Activated naive CD8-positive, alpha-beta T cell treated with anti-CD3 and anti-CD28 coated beads, Interleukin-2, amount 50 U/mL, for 24 hours (primary cell): Measurements from ENCODE around the gene RAB11B.
A peak's percentile ranks its signal among the peaks of the same experiment; 100 is the strongest.
"Not testable (repeated sequence)": the region's sequence is repeated elsewhere in the genome, so short reads cannot be mapped to it uniquely, and the experiment has no call there.

ENCODE experiments used
- ATAC-seq: fragments of 150-1000 bp; cut with Tn5 transposase; one replicate; pipeline ENCODE4 v1.10.0; 2021
- DNase-seq: peaks from one replicate; pipeline ENCODE4 v3.0.0; 2021
- H3K27ac Mint-ChIP-seq: one replicate; pipeline ENCODE4 v1.8.0; 2021; ENCODE audit warnings: mild to moderate bottlenecking, mixed read lengths
- H3K27me3 Mint-ChIP-seq: one replicate; pipeline ENCODE4 v1.8.0; 2021; ENCODE audit warnings: mixed read lengths
- H3K36me3 Mint-ChIP-seq: one replicate; pipeline ENCODE4 v1.8.0; 2021; ENCODE audit warnings: low read depth, mixed read lengths
- H3K4me1 Mint-ChIP-seq: one replicate; pipeline ENCODE4 v1.8.0; 2021; ENCODE audit warnings: mixed read lengths
- H3K4me3 Mint-ChIP-seq: one replicate; pipeline ENCODE4 v1.8.0; 2021; ENCODE audit warnings: mild to moderate bottlenecking, moderate library complexity, mixed read lengths
- H3K9me3 Mint-ChIP-seq: one replicate; pipeline ENCODE4 v1.8.0; 2021; ENCODE audit warnings: mixed read lengths

The RAB11B gene

DNA sequence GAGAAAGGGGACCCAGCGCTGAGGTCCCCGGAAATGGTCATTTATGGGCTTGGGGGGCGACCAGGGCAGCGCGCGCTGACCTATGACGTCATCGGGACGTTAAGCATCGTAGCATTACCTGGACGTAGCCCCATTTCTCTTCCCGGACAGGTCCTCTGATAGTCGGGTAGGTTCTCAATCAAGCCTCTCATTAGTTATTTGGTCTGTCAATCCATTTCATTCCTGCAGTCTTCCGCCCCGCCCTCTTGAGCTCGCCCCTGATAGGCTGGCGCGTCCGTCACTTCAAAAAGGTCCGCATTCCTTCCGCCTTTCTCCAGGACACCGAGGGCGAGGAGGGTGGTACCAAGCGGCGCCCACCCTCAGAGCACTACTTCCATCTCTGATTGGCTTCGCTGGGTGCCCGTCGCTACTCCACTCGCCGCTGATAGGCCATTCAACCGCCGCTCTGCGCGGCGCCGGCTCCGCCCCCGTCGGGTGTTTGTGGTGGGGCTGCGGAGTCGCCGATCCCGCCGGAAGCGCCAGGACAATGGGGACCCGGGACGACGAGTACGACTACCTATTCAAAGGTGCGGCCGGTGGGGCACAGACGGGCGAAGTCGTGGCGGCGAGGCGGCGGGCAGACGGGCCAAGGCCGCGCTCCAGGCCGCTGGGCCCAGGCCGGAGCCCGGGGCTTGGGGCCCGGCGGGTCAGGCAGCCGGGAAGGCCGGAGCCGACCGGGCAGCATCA, at the start of gene RAB11B:
Gene RAB11B (plus strand): TSS at position 470 of the 726 bp plus-strand sequence. CDS start 57 bp downstream, at position 527.
- ATAC-seq = peak; percentile 97
- no peaks in the 10 kb centered on the region for H3K27me3 Mint-ChIP-seq
- peak; percentile 97 for DNase-seq
- H3K4me1 Mint-ChIP-seq = peaks cover 36% of the 10 kb centered on the region
- peak within 1 kb of the TSS; percentile 89 for H3K4me3 Mint-ChIP-seq
- peak within 1 kb of the TSS; percentile 87 for H3K27ac Mint-ChIP-seq
- peaks cover 9% of the 10 kb centered on the region for H3K9me3 Mint-ChIP-seq
- peaks cover 3% of the 10 kb centered on the region for H3K36me3 Mint-ChIP-seq

DNA sequence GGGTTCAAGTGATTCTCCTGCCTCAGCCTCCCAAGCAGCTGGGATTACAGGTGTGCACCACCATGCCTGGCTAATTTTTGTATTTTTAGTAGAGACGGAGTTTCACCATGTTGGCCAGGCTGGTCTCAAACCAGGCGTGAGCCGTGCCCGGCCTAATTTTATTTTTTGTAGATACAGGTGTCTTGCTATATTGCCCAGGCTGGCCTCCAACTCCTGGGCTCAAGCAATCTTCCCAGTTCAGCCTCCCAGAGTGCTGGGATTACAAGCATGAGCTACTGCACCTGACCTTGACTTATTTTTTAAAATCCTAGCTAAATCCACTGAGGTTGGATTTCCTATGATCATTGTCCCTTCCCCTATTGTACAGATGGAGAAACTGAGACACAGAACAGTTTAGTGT, 48.7 kb upstream of the RAB11B start:
- DNase-seq, H3K4me1 Mint-ChIP-seq, H3K4me3 Mint-ChIP-seq, ATAC-seq, H3K27ac Mint-ChIP-seq, H3K9me3 Mint-ChIP-seq, H3K36me3 Mint-ChIP-seq: not testable (repeated sequence)
- peaks cover 45% of the 10 kb centered on the region for H3K27me3 Mint-ChIP-seq

DNA sequence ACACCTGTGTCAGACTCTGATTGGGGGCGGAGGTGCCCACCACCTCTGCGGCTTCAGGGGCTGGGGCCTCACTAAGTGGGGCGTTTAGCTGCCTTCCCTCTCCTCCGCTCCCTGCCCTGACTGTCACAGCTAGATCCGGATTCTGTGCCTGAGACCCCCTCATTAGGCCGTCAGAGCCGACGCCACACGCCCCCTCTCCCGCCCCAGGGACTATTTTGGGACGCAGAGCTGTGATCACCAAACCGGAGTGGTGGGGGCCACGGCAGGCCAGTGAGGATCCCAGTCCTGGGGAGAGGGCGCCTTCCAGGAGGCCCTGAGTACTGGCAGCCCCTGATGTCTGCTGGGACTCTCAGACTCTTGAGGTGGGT, 47.9 kb upstream of the RAB11B start:
- no peak for DNase-seq
- peaks cover 3% of the 10 kb centered on the region for H3K4me1 Mint-ChIP-seq
- H3K9me3 Mint-ChIP-seq = no peaks in the 10 kb centered on the region
- no peaks in the 10 kb centered on the region for H3K36me3 Mint-ChIP-seq
- no peak for ATAC-seq
- H3K27me3 Mint-ChIP-seq = peaks cover 42% of the 10 kb centered on the region
- no peak overlapping the region for H3K4me3 Mint-ChIP-seq
- no peak overlapping the region for H3K27ac Mint-ChIP-seq

GRCh38 chr19:8342684-8343482, 47.3 kb upstream of the RAB11B start, which contains the start of gene KANK3:
Gene KANK3, minus strand, starts transcription at chr19:8343262. Its CDS starts 5,434 bp downstream, at chr19:8337828.
- ATAC-seq = peak; percentile 100
- peaks cover 36% of the 10 kb centered on the region for H3K27me3 Mint-ChIP-seq
- H3K36me3 Mint-ChIP-seq = no peaks in the 10 kb centered on the region
- peaks cover 3% of the 10 kb centered on the region for H3K4me1 Mint-ChIP-seq
- peak within 1 kb of the TSS; percentile 68 for H3K4me3 Mint-ChIP-seq
- DNase-seq = peak; percentile 97
- H3K9me3 Mint-ChIP-seq = no peaks in the 10 kb centered on the region
- H3K27ac Mint-ChIP-seq = peak within 1 kb of the TSS; percentile 35

DNA sequence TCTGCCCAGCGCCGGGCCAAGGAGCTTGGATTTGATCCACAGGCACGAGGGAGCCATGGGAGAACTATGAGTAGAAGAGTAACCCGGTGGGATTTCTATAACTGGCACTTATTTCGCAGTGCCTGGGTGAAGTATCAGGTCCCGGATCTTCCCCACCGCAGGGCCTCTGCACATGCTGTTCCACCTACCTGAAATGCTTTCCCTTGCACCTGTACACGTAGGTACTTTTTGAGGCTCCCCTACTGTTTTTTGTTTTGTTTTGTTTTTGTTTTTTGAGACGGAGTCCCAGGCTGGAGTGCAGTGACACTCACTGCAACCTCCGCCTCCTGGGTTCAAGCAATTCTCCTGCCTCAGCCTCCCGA, 46.7 kb upstream of the RAB11B start:
- H3K9me3 Mint-ChIP-seq = no peaks in the 10 kb centered on the region
- peaks cover 3% of the 10 kb centered on the region for H3K4me1 Mint-ChIP-seq
- no peak for DNase-seq
- ATAC-seq = no peak
- H3K4me3 Mint-ChIP-seq = peak overlapping the region; percentile 68
- H3K27me3 Mint-ChIP-seq = peaks cover 31% of the 10 kb centered on the region
- H3K36me3 Mint-ChIP-seq = no peaks in the 10 kb centered on the region
- H3K27ac Mint-ChIP-seq = peak overlapping the region; percentile 35

- H3K9me3 Mint-ChIP-seq, ATAC-seq, H3K27ac Mint-ChIP-seq, DNase-seq, H3K4me1 Mint-ChIP-seq, H3K36me3 Mint-ChIP-seq, H3K4me3 Mint-ChIP-seq: not testable (repeated sequence)
- peaks cover 22% of the 10 kb centered on the region for H3K27me3 Mint-ChIP-seq
These were observed 40.4 kb upstream of the RAB11B start for GRCh38 chr19:8349629-8350372.

DNA sequence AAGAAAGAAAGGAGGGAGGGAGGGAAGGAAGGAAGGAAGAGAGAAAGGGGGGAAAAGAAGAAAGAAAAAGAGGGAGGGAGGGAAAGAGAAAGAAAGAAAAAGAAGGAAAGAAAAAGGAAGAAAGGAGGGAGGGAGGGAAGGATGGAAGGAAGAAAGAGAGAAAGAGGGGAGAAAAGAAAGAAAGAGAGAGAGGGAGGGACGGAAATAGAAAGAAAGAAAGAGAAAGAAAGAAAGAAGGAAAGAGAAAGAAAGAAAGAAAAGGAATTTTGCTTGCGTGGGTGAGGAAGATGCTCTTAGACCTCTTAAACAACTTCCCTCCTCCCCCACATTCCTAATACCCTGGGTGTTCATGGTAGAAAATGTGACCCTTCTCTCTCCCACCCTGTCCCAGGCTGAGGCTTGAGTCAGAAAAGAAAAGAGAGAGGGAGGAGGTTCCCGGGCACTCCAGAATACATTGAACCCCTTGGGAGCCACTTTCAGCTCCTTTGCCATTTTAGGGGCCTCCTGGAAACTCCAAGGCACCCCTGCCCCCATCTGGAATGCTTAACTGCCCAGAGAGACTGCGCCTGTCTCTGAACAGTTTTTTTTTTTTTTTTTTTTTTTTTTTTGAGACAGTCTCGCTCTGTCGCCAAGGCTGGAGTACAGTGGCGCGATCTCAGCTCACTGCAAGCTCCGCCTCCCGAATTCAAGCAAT, 37.9 kb upstream of the RAB11B start:
- ATAC-seq (no peak), DNase-seq (no peak)
- Mint-ChIP-seq H3K27ac (no peak overlapping the region), H3K4me1 (peaks cover 15% of the 10 kb centered on the region), H3K4me3 (no peak overlapping the region), H3K27me3 (peaks cover 20% of the 10 kb centered on the region), H3K36me3 (no peaks in the 10 kb centered on the region), H3K9me3 (no peaks in the 10 kb centered on the region)

GRCh38 chr19:8352845-8353244, 37.3 kb upstream of the RAB11B start:
- ATAC-seq, DNase-seq, H3K4me3 Mint-ChIP-seq, H3K9me3 Mint-ChIP-seq, H3K36me3 Mint-ChIP-seq, H3K27ac Mint-ChIP-seq: not testable (repeated sequence)
- Mint-ChIP-seq H3K27me3 (peaks cover 20% of the 10 kb centered on the region), H3K4me1 (peaks cover 15% of the 10 kb centered on the region)

- Mint-ChIP-seq H3K4me1 (peaks cover 15% of the 10 kb centered on the region), H3K9me3 (no peaks in the 10 kb centered on the region), H3K4me3 (no peak overlapping the region), H3K27me3 (peaks cover 22% of the 10 kb centered on the region), H3K27ac (peak overlapping the region; percentile 34), H3K36me3 (no peaks in the 10 kb centered on the region)
- ATAC-seq (peak; percentile 82), DNase-seq (no peak)
These were observed 34.3 kb upstream of the RAB11B start for GRCh38 chr19:8355631-8356402.

- DNase-seq (no peak), ATAC-seq (no peak)
- Mint-ChIP-seq H3K4me1 (peaks cover 20% of the 10 kb centered on the region), H3K27me3 (peaks cover 15% of the 10 kb centered on the region), H3K36me3 (no peaks in the 10 kb centered on the region), H3K9me3 (no peaks in the 10 kb centered on the region), H3K27ac (no peak overlapping the region), H3K4me3 (no peak overlapping the region)
These were observed 33.1 kb upstream of the RAB11B start for GRCh38 chr19:8357007-8357521.

- DNase-seq (no peak), ATAC-seq (no peak)
- Mint-ChIP-seq H3K4me1 (peaks cover 32% of the 10 kb centered on the region), H3K27ac (no peak overlapping the region), H3K36me3 (no peaks in the 10 kb centered on the region), H3K4me3 (no peak overlapping the region), H3K27me3 (peaks cover 22% of the 10 kb centered on the region), H3K9me3 (no peaks in the 10 kb centered on the region)
These were observed 31.2 kb upstream of the RAB11B start for GRCh38 chr19:8358948-8359347.

- Mint-ChIP-seq H3K4me3 (no peak overlapping the region), H3K27ac (no peak overlapping the region), H3K36me3 (no peaks in the 10 kb centered on the region), H3K4me1 (peaks cover 32% of the 10 kb centered on the region), H3K9me3 (no peaks in the 10 kb centered on the region), H3K27me3 (peaks cover 27% of the 10 kb centered on the region)
- DNase-seq (no peak), ATAC-seq (no peak)
These were observed 30.0 kb upstream of the RAB11B start for GRCh38 chr19:8360196-8360595.

- no peaks in the 10 kb centered on the region for H3K9me3 Mint-ChIP-seq
- DNase-seq (peak; percentile 51), ATAC-seq (peak; percentile 77)
- H3K4me1 Mint-ChIP-seq = peaks cover 22% of the 10 kb centered on the region
- no peak overlapping the region for H3K27ac Mint-ChIP-seq
- H3K36me3 Mint-ChIP-seq = no peaks in the 10 kb centered on the region
- peaks cover 45% of the 10 kb centered on the region for H3K27me3 Mint-ChIP-seq
- peak overlapping the region; percentile 16 for H3K4me3 Mint-ChIP-seq
These were observed 28.0 kb upstream of the RAB11B start for GRCh38 chr19:8361921-8362793.
